ENCODE data around the gene FOXF1.

The FOXF1 gene

GRCh38 chr16:86549076-86549892, 39.0 kb downstream of the FOXF1 start:
- peaks cover 7% of the 10 kb centered on the region for H3K36me3 ChIP-seq
- DNase-seq: no peak
- 0 out of 2 replicates have a peak, but pooled peaks cover 2% of the 10 kb centered on the region for H3K9me3 ChIP-seq
- TF ChIP-seq, protein P1, sequence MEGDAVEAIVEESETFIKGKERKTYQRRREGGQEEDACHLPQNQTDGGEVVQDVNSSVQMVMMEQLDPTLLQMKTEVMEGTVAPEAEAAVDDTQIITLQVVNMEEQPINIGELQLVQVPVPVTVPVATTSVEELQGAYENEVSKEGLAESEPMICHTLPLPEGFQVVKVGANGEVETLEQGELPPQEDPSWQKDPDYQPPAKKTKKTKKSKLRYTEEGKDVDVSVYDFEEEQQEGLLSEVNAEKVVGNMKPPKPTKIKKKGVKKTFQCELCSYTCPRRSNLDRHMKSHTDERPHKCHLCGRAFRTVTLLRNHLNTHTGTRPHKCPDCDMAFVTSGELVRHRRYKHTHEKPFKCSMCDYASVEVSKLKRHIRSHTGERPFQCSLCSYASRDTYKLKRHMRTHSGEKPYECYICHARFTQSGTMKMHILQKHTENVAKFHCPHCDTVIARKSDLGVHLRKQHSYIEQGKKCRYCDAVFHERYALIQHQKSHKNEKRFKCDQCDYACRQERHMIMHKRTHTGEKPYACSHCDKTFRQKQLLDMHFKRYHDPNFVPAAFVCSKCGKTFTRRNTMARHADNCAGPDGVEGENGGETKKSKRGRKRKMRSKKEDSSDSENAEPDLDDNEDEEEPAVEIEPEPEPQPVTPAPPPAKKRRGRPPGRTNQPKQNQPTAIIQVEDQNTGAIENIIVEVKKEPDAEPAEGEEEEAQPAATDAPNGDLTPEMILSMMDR (IDR thresholded peaks at IDR 0.05; ENCODE audit: low read depth, low read length): no peak
- no peak overlapping the region for H3K4me3 ChIP-seq (ENCODE audit: low read depth, low read length)
- no peaks in the 10 kb centered on the region for H3K27me3 ChIP-seq
- no peaks in the 10 kb centered on the region; the same call in 1 of the 2 replicates for H3K4me1 ChIP-seq

DNA sequence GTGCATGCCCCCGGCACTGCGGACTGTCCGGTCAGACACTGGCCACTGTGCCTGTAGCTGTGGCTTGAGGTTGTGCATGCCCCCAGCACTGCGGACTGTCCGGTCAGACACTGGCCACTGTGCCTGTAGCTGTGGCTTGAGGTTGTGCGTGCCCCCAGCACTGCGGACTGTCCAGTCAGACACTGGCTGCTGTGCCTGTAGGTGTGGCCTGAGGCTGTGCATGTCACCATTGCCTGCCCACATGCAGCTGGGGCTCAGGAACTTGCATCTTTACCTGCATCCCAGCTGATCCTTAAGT, 39.5 kb downstream of the FOXF1 start:
- TF ChIP-seq, protein P1 (IDR thresholded peaks at IDR 0.05; ENCODE audit: low read depth, low read length): no peak
- 0 out of 2 replicates have a peak, but pooled peaks cover 2% of the 10 kb centered on the region for H3K9me3 ChIP-seq
- no peaks in the 10 kb centered on the region; the same call in 1 of the 2 replicates for H3K4me1 ChIP-seq
- H3K4me3 ChIP-seq (ENCODE audit: low read depth, low read length): no peak overlapping the region
- H3K27me3 ChIP-seq: no peaks in the 10 kb centered on the region
- H3K36me3 ChIP-seq: peaks cover 3% of the 10 kb centered on the region; the same call in 1 of the 2 replicates
- DNase-seq: no peak

GRCh38 chr16:86550281-86550680, 40.0 kb downstream of the FOXF1 start:
- Histone ChIP-seq H3K9me3 (0 out of 2 replicates have a peak, but pooled peaks cover 2% of the 10 kb centered on the region), H3K36me3 (peaks cover 3% of the 10 kb centered on the region; the same call in 1 of the 2 replicates), H3K4me1 (no peaks in the 10 kb centered on the region; the same call in 1 of the 2 replicates), H3K27me3 (no peaks in the 10 kb centered on the region), H3K4me3 (ENCODE audit: low read depth, low read length) (no peak overlapping the region)
- no peak for DNase-seq
- TF ChIP-seq, protein P1 (IDR thresholded peaks at IDR 0.05; ENCODE audit: low read depth, low read length): no peak

DNA sequence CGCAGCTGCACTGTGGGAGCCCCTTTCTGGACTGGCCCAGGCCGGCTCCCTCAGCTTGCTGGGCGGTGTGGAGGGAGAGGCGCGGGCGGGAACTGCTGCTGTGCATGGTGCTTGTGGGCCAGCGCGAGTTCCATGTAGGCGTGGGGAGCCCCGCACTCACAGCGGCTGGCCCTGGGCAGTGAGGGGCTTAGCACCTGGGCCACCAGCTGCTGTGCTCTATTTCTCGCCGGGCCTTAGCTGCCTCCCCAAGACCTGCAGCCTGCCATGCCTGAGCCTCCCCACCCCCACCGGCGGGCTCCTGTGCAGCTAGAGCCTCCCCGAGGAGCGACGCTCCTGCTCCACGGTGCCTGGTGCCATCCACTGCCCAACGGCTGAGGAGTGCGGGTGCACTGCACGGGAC, 43.0 kb downstream of the FOXF1 start:
- H3K4me1 ChIP-seq: no peaks in the 10 kb centered on the region; the same call in 1 of the 2 replicates
- TF ChIP-seq, protein P1 (IDR thresholded peaks at IDR 0.05; ENCODE audit: low read depth, low read length): no peak
- H3K9me3 ChIP-seq: 0 out of 2 replicates have a peak, but pooled peaks cover 2% of the 10 kb centered on the region
- no peak for DNase-seq
- H3K36me3 ChIP-seq: peaks cover 3% of the 10 kb centered on the region; the same call in 1 of the 2 replicates
- no peaks in the 10 kb centered on the region for H3K27me3 ChIP-seq
- no peak overlapping the region for H3K4me3 ChIP-seq (ENCODE audit: low read depth, low read length)

- peaks cover 3% of the 10 kb centered on the region; the same call in 1 of the 2 replicates for H3K36me3 ChIP-seq
- TF ChIP-seq, protein P1 (IDR thresholded peaks at IDR 0.05; ENCODE audit: low read depth, low read length): no peak
- no peaks in the 10 kb centered on the region; the same call in 1 of the 2 replicates for H3K4me1 ChIP-seq
- H3K4me3 ChIP-seq (ENCODE audit: low read depth, low read length): peak overlapping the region; percentile 97
- no peaks in the 10 kb centered on the region for H3K27me3 ChIP-seq
- DNase-seq: no peak
- 0 out of 2 replicates have a peak, but pooled peaks cover 2% of the 10 kb centered on the region for H3K9me3 ChIP-seq
Measured at GRCh38 chr16:86554599-86554916, 44.2 kb downstream of the FOXF1 start.
